OCI-LY1 (cell line): Measurements from ENCODE around the gene MXI1.

Experiments
- CTCF ChIP-seq: fragments of 200-600 bp; sonication (generic), shearing (Covaris generic); IDR thresholded peaks from 2 replicates; pipeline ENCODE4 v1.5.1; 2017; ENCODE audit warnings: mild to moderate bottlenecking, antibody characterized with exemption, low read length, moderate library complexity, mixed read lengths
- EZH2 ChIP-seq: fragments of 200-600 bp; sonication (generic), shearing (Covaris generic); IDR thresholded peaks from 2 replicates; pipeline ENCODE4 v1.8.0; 2017; ENCODE audit warnings: borderline replicate concordance, mixed run types, mild to moderate bottlenecking, antibody characterized with exemption, low read length, moderate library complexity, mixed read lengths

- TF ChIP-seq CTCF (no peak), EZH2 (no peak)
Observed at GRCh38 chr10:110217662-110218008, 10.2 kb downstream of the MXI1 start.
